H1 (cell line): ENCODE data around the gene GDAP1L1. TPM values are rescaled to one million over a fixed set of nuclear protein-coding genes. Genes with fewer than 3 reads are reported as not detected.

Source experiments
- CEBPB ChIP-seq: IDR thresholded peaks from 2 replicates; pipeline ENCODE4 v1.6.1; 2012; ENCODE audit warnings: low read depth, low read length
- CHD7 ChIP-seq: fragments of 300-600 bp; sonication (generic); IDR thresholded peaks from 2 replicates; pipeline ENCODE4 v1.7.1; 2012; ENCODE audit warnings: low read length, moderate library complexity, mild to moderate bottlenecking, inconsistent platforms; ENCODE audit not compliant: insufficient replicate concordance
- E2F6 ChIP-seq: IDR thresholded peaks from 2 replicates; pipeline ENCODE4 v1.6.1; 2012; ENCODE audit warnings: inconsistent platforms
- EP300 ChIP-seq, 2 experiments: IDR thresholded peaks; 1 replicate in 1 of 2; 2 replicates in 1 of 2; pipeline ENCODE4 v1.6.1; 2011 to 2012; ENCODE audit warnings: low read depth in 2 of 2, low read length in 2 of 2, mild to moderate bottlenecking in 2 of 2, borderline replicate concordance in 1 of 2, inconsistent platforms in 1 of 2, moderate library complexity in 1 of 2
- GABPA ChIP-seq: IDR thresholded peaks from 2 replicates; pipeline ENCODE4 v1.6.1; 2011; ENCODE audit warnings: mild to moderate bottlenecking, low read length, moderate library complexity, borderline replicate concordance; ENCODE audit not compliant: insufficient read depth
- MAFK ChIP-seq: IDR thresholded peaks from 2 replicates; pipeline ENCODE4 v1.6.1; 2012; ENCODE audit warnings: low read depth, mild to moderate bottlenecking, improper control_type of control experiment, low read length
- POLR2AphosphoS5 ChIP-seq: IDR thresholded peaks from 2 replicates; pipeline ENCODE4 v1.6.1; 2011; ENCODE audit warnings: low read depth, low read length
- POU5F1 ChIP-seq: IDR thresholded peaks from 2 replicates; pipeline ENCODE4 v1.6.1; 2011; ENCODE audit warnings: low read depth, mild to moderate bottlenecking, low read length, moderate library complexity
- RAD21 ChIP-seq, 2 experiments: IDR thresholded peaks in 1 of 2; conservative IDR thresholded peaks in 1 of 2; 2 replicates each; pipeline ENCODE4 v1.6.1; 2011; ENCODE audit warnings: low read depth in 2 of 2, low read length in 2 of 2, improper control_type of control experiment in 1 of 2, inconsistent platforms in 1 of 2, mild to moderate bottlenecking in 1 of 2, moderate library complexity in 1 of 2
- SP4 ChIP-seq: IDR thresholded peaks from 2 replicates; pipeline ENCODE4 v1.6.1; 2012; ENCODE audit warnings: low read length, inconsistent platforms
- SUZ12 ChIP-seq: fragments of 200-600 bp; sonication (generic); IDR thresholded peaks from 2 replicates; pipeline ENCODE4 v1.6.1; 2012; ENCODE audit warnings: mild to moderate bottlenecking, inconsistent platforms, low read length, moderate library complexity, mixed read lengths
- polyA plus RNA-seq, 7 experiments: library from polyadenylated mRNA; depleted of rRNA in 3 of 7; stranded (reverse) in 5 of 7; unstranded in 2 of 7; fragments of >200 nt in 5 of 7; fragments of 200-250 nt in 2 of 7; gene quantifications; 1 replicate in 5 of 7; 2 replicates in 1 of 7; 4 replicates in 1 of 7; pipeline versions ENCODE4 v1.2.1 to v1.2.3, GENCODE V29; 2011 to 2013; ENCODE audit warnings: missing spikeins in 2 of 7, mixed read lengths in 2 of 7
- total RNA-seq: library from RNA; stranded (reverse); fragmentation: NEBNext Ultra II Directional; extraction: Animal tissue kit (Norgen Biotek cat#: 25700); gene quantifications from 2 replicates; pipeline ENCODE4 v1.2.1, GENCODE V29; 2021

GDAP1L1 gene
- total and polyA plus RNA-seq, 2 of the 8 experiments (the other 6 are each of a cell fraction or from before 2014, with no cell fraction given): 8.5 to 63.1 TPM

- TF ChIP-seq CHD7 (no peak), POLR2AphosphoS5 (no peak), E2F6 (no peak), SP4 (no peak), SUZ12 (no peak), RAD21 (IDR thresholded peaks at IDR 0.05 in 1 of 2, conservative IDR thresholded peaks at IDR 0.05 in 1 of 2; ENCODE audit: low read depth in 2 of 2, low read length in 2 of 2) (no peak), EP300 (IDR thresholded peaks at IDR 0.05; ENCODE audit: borderline replicate concordance in 1 of 2, low read depth in 2 of 2, low read length in 2 of 2) (no peak), GABPA (no peak), POU5F1 (no peak), MAFK (no peak), CEBPB (no peak)
Observed at GRCh38 chr20:44256961-44257360, 9.9 kb downstream of the GDAP1L1 start (continued).
